Upper lobe of right lung (tissue), 1 donor: ENCODE measurements around the gene TMEM44. TPM values are rescaled to one million over a fixed set of nuclear protein-coding genes. Genes with fewer than 3 reads are reported as not detected.

ENCODE experiments used
- ATAC-seq: fragments of 200-7000 bp; cut with Tn5 transposase; one replicate; pipeline ENCODE4 v1.9.1; 2020; ENCODE audit warnings: mild to moderate bottlenecking, moderate library complexity
- DNase-seq: peaks from one replicate; pipeline ENCODE4 v3.0.0-alpha.2; 2020
- H3K27ac ChIP-seq: fragments of 200-600 bp; one replicate; pipeline ENCODE4 v1.8.0; 2022
- H3K27me3 ChIP-seq: fragments of 200-600 bp; one replicate; pipeline ENCODE4 v1.8.0; 2022; ENCODE audit warnings: mild to moderate bottlenecking
- H3K36me3 ChIP-seq: fragments of 200-600 bp; one replicate; pipeline ENCODE4 v1.8.0; 2022
- H3K4me1 ChIP-seq: fragments of 200-600 bp; one replicate; pipeline ENCODE4 v1.8.0; 2022
- H3K4me3 ChIP-seq: fragments of 200-600 bp; one replicate; pipeline ENCODE4 v1.8.0; 2022; ENCODE audit warnings: mild to moderate bottlenecking
- H3K9me3 ChIP-seq: fragments of 200-600 bp; one replicate; pipeline ENCODE4 v1.8.0; 2022
- intact Hi-C: fragments of 100-400 bp; cut with DNase I; formaldehyde crosslinking; loops from one replicate; pipeline ENCODE4 v1.11.0; 2022
- total RNA-seq: library from RNA; stranded (reverse); fragmentation: NEBNext Ultra II Directional; extraction: Animal tissue kit (Norgen Biotek cat#: 25700); gene quantifications from one replicate; pipeline ENCODE4 v1.2.1, GENCODE V29; 2021
- TF ChIP-seq, protein P1 (sequence below): fragments of 200-600 bp; IDR thresholded peaks from one replicate; pipeline ENCODE4 v1.8.0; 2022; ENCODE audit warnings: antibody characterized with exemption
- donor health status: DM: no; HTN: yes; CAD: no; lungs with severe emphysema.

TMEM44 gene
- total RNA-seq, 1 donor from 2014 or later = 25.3 TPM

DNA sequence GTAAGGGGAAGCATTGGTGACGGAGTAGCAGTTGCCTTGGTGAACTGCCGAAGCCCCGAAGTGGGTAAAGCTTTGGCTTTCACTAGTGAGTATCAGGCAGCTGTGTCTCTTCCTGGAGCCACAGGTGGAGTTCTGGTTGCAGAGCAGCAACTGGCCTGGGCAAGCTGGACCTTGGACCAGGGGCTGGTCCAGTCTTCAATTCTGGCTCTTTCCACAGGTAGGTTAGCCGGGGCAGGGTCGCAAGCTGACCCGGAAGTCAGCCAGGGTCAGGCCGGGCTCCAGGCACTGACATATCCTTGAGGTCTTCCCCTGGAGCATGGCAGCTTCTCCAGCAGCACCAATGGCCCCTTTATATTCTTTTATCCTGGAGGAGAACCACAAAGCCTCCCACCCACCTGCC, 73.2 kb downstream of the TMEM44 start:
- Histone ChIP-seq H3K4me3 (no peak overlapping the region), H3K9me3 (no peaks in the 10 kb centered on the region), H3K27me3 (no peaks in the 10 kb centered on the region), H3K27ac (no peak overlapping the region), H3K4me1 (no peaks in the 10 kb centered on the region), H3K36me3 (no peaks in the 10 kb centered on the region)
- intact Hi-C loops = no loop called here
- DNase-seq (no peak), ATAC-seq (no peak)
- TF ChIP-seq, protein P1, sequence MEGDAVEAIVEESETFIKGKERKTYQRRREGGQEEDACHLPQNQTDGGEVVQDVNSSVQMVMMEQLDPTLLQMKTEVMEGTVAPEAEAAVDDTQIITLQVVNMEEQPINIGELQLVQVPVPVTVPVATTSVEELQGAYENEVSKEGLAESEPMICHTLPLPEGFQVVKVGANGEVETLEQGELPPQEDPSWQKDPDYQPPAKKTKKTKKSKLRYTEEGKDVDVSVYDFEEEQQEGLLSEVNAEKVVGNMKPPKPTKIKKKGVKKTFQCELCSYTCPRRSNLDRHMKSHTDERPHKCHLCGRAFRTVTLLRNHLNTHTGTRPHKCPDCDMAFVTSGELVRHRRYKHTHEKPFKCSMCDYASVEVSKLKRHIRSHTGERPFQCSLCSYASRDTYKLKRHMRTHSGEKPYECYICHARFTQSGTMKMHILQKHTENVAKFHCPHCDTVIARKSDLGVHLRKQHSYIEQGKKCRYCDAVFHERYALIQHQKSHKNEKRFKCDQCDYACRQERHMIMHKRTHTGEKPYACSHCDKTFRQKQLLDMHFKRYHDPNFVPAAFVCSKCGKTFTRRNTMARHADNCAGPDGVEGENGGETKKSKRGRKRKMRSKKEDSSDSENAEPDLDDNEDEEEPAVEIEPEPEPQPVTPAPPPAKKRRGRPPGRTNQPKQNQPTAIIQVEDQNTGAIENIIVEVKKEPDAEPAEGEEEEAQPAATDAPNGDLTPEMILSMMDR = no peak

DNA sequence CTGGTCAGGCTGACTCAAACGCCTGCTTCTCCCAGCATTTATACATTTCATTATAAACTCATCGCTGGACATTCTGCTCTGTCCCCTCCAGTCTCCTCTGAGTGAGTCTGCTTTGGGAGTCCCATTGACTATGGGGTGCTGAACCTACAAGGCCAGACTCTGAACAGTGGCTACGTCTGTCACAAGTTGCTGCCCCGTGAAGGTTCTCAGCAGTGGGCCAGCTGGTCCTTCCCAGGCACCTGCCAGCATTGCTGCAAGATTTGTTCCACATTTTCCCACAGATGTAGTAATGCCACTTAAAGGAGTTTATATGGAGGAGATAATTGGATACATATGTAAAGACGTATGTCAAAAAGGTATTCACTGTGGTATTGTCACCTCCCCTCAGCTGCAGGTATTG, 73.7 kb downstream of the TMEM44 start:
- Histone ChIP-seq H3K27me3 (no peaks in the 10 kb centered on the region), H3K27ac (no peak overlapping the region), H3K4me1 (no peaks in the 10 kb centered on the region), H3K9me3 (no peaks in the 10 kb centered on the region), H3K4me3 (no peak overlapping the region), H3K36me3 (no peaks in the 10 kb centered on the region)
- TF ChIP-seq, protein P1 = no peak
- intact Hi-C loops = no loop called here
- ATAC-seq (no peak), DNase-seq (no peak)

DNA sequence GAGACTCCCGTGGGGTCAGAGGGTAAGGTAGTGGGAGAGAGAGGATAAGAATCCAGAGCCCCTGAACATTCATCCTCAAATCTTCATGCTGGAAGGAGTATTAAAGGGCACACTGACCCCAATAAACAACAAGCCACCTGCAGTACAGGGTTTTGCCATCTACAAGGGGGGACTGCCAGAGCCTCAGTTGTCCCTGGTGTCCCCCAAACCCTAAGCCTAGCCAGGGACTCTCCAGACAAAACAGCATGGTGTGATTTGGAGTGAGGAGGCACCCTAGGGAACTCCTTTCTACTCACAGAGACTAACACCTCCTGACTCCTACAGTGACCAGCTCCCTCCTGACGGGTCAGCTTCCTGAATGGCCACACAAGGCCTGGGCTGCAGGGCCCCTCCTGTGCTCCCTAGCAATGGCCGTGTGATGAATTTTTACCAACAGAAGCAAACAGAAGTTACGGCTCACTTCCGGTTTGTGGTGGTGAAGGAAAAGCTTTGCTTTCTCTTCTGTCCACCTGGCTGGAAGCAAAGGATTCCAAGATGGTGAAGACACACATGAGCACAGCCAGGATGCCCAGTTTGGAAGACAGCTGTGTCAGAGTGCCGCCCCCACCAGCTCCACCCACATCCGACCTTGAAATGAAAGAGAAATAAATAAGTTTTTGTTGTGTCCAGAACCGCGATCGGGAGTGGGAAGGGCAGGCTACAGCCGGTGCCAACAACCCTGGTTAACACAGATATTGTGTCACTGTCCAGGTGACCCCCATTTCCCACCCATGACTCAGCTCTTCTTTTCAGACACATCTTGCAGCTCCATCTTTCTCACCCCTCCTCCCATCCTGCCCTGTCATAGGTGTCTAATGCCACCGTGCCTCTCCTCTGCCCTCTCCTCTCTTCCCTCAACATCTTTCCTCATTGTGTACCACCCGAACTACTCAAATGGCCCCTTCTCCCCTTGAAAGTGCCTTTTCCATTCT, 76.8 kb downstream of the TMEM44 start:
- DNase-seq = peak; percentile 49
- intact Hi-C loops = no loop called here
- Histone ChIP-seq H3K27ac (no peak overlapping the region), H3K4me1 (no peaks in the 10 kb centered on the region), H3K4me3 (no peak overlapping the region), H3K27me3 (no peaks in the 10 kb centered on the region), H3K9me3 (no peaks in the 10 kb centered on the region), H3K36me3 (no peaks in the 10 kb centered on the region)
- TF ChIP-seq, protein P1 = no peak
- peak; percentile 52 for ATAC-seq

DNA sequence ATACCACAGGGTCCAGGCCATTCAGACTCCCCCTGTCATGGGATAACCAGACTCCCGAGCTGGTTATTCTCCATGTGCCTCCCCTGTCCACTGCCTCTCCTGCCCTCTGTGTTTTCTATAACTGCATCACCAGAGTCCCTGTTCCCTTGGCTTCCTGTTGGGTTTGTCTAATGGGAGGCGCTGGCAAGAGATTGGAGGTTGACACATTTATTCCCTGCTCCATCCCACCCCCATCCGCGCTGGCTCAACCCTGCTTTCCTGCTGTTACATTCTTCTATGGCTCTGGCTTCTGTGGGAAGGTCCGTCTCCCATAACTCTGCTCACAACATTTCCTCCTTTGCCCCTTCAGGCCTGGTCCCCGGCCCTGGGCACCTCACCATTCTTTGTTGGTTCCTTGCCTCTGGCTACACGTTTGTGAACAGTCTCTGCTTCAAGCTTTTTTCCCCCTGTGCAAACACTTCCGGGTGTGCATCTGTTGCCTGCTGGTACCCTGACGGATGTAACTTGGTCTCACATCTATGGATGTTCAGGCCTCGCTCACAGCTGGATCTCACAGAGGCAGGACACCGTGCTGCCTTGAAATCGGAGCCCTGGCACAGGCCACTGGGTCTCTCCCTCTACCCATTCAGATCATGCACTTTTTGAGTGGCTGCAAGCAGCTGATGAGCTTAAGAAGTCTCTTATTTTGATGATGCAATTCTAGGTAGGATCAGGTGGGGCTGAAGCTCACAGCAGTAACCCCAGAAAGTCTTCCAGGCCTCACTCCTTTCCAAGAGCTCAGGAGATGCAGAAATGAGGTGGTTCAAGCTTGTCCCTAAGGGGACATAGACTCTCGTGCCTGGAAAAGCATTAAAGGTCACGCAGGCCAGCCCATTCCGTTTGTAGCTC, 77.8 kb downstream of the TMEM44 start:
- no peak overlapping the region for H3K27ac ChIP-seq
- no peak overlapping the region for H3K4me3 ChIP-seq
- H3K4me1 ChIP-seq = no peaks in the 10 kb centered on the region
- no peaks in the 10 kb centered on the region for H3K9me3 ChIP-seq
- no peaks in the 10 kb centered on the region for H3K36me3 ChIP-seq
- DNase-seq (peak; percentile 29), ATAC-seq (no peak)
- TF ChIP-seq, protein P1 = no peak
- H3K27me3 ChIP-seq = no peaks in the 10 kb centered on the region
- intact Hi-C loops = no loop called here

DNA sequence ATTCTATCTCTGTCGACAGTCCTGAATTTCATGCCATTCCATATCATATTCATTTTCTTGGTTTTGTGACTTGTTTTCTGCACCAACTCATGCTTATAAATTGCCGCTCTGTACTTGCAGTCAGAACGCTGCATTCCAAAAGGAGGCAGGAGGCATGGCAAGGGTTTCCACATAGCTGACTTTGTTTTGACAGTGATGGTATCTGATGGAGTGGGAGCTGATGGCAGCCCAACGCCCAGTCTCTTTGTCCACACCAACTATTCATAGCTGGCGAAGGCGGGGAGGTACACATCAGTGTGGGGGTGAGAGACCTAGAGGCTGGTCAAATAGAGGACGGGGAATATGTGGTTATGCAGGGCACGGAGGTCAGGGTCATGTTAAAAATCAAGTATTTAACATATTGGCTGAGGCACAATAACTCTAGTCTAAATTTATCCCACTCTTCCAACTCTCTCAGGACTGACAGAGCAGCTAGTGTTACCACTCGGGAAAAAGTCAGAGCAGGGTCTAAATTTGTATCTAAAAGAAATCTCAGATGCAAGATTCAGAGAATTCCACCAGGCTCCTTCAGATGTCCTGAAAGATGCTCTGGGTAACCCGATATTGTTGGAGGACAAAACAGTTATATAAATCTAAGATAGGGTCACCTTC, 78.6 kb downstream of the TMEM44 start:
- Histone ChIP-seq H3K27ac (no peak overlapping the region), H3K4me1 (no peaks in the 10 kb centered on the region), H3K9me3 (no peaks in the 10 kb centered on the region), H3K4me3 (no peak overlapping the region), H3K36me3 (no peaks in the 10 kb centered on the region), H3K27me3 (no peaks in the 10 kb centered on the region)
- ATAC-seq (no peak), DNase-seq (no peak)
- intact Hi-C loops = no loop called here
- TF ChIP-seq, protein P1 = no peak
